KMS-11 (cell line): ENCODE data around the gene CDC73.

Experiments
- H2AFZ ChIP-seq: fragments of 200-600 bp; sonication (generic); 2 replicates; pipeline ENCODE4 v1.6.1; 2016; ENCODE audit warnings: antibody characterized with exemption, mixed run types, low read depth
- H3K27ac ChIP-seq: fragments of 200-600 bp; sonication (generic); 2 replicates; pipeline ENCODE4 v1.6.1; 2016; ENCODE audit warnings: mild to moderate bottlenecking, mixed run types
- H3K27me3 ChIP-seq: fragments of 200-600 bp; sonication (generic); 2 replicates; pipeline ENCODE4 v1.6.1; 2017; ENCODE audit warnings: mild to moderate bottlenecking, low read depth, mixed run types, moderate library complexity; ENCODE audit not compliant: insufficient read depth
- H3K36me3 ChIP-seq: fragments of 200-600 bp; sonication (generic); 2 replicates; pipeline ENCODE4 v1.6.1; 2017; ENCODE audit warnings: mild to moderate bottlenecking, mixed run types; ENCODE audit not compliant: insufficient read depth
- H3K4me1 ChIP-seq: fragments of 200-600 bp; sonication (generic); 2 replicates; pipeline ENCODE4 v1.6.1; 2016; ENCODE audit warnings: mild to moderate bottlenecking, low read depth, mixed run types; ENCODE audit not compliant: poor library complexity, severe bottlenecking
- H3K4me2 ChIP-seq: fragments of 200-600 bp; sonication (generic); 2 replicates; pipeline ENCODE4 v1.7.0; 2016; ENCODE audit warnings: mild to moderate bottlenecking, mixed run types
- H3K4me3 ChIP-seq: fragments of 200-600 bp; sonication (generic); IDR thresholded peaks from 2 replicates; pipeline ENCODE4 v1.6.1; 2017; ENCODE audit warnings: low read depth, low read length, mixed read lengths; ENCODE audit not compliant: insufficient read depth
- H3K79me2 ChIP-seq: fragments of 200-600 bp; sonication (generic); 2 replicates; pipeline ENCODE4 v1.6.1; 2016; ENCODE audit warnings: low read depth, mixed run types; ENCODE audit not compliant: insufficient read depth
- H3K9ac ChIP-seq: fragments of 200-600 bp; sonication (generic); 2 replicates; pipeline ENCODE4 v1.6.1; 2016; ENCODE audit warnings: mild to moderate bottlenecking, mixed run types
- H4K20me1 ChIP-seq: fragments of 200-600 bp; sonication (generic); 2 replicates; pipeline ENCODE4 v1.6.1; 2016; ENCODE audit warnings: mild to moderate bottlenecking, mixed run types; ENCODE audit not compliant: insufficient read depth
- CTCF ChIP-seq: fragments of 200-600 bp; sonication (generic); conservative IDR thresholded peaks from 2 replicates; pipeline ENCODE4 v1.6.1; 2017; ENCODE audit warnings: low read depth, mild to moderate bottlenecking, antibody characterized with exemption, low read length, moderate library complexity, mixed read lengths

The CDC73 gene

DNA sequence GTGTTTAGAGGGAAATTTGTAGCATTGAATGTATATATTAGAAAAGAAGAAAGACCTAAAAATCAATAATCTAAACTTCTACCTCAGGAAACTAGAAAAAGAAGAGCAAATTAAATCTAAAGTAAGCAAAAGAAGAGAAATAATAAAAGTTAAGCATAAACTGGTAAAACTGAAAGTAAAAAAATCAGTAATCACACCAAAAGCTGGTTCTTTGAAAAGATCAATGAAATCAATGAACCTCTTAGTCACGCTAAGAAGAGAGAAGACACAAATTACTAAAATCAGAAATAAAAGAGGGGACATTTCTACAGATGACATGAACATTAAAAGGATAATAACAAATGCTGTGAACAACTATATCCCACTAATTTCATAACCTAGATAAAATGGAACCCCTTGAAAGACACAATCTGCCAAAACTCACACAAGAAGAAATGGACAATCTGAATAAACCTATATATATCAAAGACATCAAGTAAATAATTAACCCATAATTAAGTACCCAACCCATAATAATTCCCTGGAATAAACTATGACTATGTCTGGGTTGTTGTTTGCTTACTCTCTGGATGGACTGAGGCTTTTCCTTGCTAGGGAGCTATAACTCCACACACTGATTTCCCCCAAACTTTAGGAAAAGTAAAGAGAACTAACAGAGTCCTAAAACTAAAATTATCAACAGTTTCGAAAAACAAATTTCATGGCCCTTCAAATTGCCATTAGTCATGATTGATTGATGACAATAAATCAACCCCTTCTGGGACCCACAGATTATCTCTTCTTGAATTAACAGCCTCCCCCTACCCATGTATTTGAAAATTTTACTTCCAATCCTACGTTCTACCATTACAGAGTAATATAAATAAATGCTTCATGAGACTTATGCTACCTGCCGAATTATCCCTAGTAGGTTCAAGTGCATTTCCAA is 2.8 kb upstream of the CDC73 start:
- TF ChIP-seq CTCF: no peak
- H2AFZ ChIP-seq: no peak overlapping the region
- H3K9ac ChIP-seq: no peak overlapping the region

DNA sequence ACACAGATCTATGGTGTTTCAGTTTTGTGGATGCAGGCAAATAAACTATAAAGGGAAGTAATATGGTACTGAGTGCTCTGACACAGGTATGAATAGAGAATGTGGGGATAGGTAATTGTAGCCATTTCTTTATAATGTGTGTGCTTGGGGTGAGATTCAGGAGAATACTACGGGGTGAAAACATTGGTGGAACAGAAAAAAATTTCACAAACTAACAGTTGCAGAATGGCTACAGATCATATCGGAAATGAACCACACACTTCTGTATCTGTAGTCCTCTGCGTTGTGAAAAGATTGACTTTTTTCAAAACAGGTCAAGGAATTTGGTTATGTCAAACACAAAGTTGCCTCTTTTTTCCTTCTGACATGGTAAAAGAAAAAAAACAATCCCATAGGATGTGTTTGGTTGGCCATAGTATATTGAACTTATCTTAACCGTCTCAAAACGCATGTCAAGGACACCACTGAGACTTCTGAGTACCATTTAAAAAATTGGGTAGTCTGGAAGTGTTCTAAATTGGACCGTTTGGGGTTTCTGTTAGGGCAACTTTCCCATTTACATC is 1.1 kb upstream of the CDC73 start:
- H3K79me2 ChIP-seq: peaks cover 33% of the 10 kb centered on the region
- H3K4me2 ChIP-seq: peak overlapping the region; percentile 65
- H3K4me3 ChIP-seq: no peak overlapping the region
- H3K36me3 ChIP-seq: peaks cover 5% of the 10 kb centered on the region; the same call in 1 of the 2 replicates
- no peaks in the 10 kb centered on the region for H3K27me3 ChIP-seq
- TF ChIP-seq CTCF: no peak
- no peak overlapping the region for H3K27ac ChIP-seq
- no peaks in the 10 kb centered on the region for H4K20me1 ChIP-seq
- no peak overlapping the region for H3K9ac ChIP-seq
- H3K4me1 ChIP-seq: peaks cover 27% of the 10 kb centered on the region
- H2AFZ ChIP-seq: no peak overlapping the region

More for the DNA sequence above, 2.8 kb upstream of the CDC73 start:
- Histone ChIP-seq H3K79me2 (peaks cover 17% of the 10 kb centered on the region), H3K4me1 (peaks cover 17% of the 10 kb centered on the region), H3K27me3 (no peaks in the 10 kb centered on the region), H3K27ac (no peak overlapping the region), H4K20me1 (no peaks in the 10 kb centered on the region), H3K4me2 (no peak overlapping the region), H3K36me3 (no peaks in the 10 kb centered on the region), H3K4me3 (no peak overlapping the region)

DNA sequence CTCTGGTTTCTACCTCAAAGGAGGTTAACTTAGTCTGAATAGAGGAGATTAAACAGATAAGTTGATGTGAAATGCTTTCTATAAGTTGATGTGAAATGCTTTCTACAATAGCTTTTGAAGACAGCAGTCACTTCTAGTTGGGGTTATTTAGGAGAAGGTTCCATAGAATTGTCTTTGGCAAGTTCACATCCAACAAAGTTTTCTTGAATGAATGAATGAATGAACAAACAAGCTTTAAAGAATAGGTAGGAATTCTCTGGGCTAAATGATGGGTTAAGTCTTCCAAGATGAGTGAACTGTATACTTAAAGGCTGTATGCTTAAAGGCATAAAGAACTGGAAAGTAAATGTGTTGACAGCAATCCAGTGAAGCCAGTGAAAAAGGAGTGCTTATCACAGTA is 1.9 kb downstream of the CDC73 start:
- H2AFZ ChIP-seq: no peak overlapping the region
- H3K27ac ChIP-seq: no peak overlapping the region
- peak overlapping the region; percentile 63 for H3K4me2 ChIP-seq
- H3K4me3 ChIP-seq: no peak overlapping the region
- no peaks in the 10 kb centered on the region for H4K20me1 ChIP-seq
- H3K9ac ChIP-seq: no peak overlapping the region
- peaks cover 62% of the 10 kb centered on the region for H3K79me2 ChIP-seq
- H3K27me3 ChIP-seq: no peaks in the 10 kb centered on the region
- peaks cover 5% of the 10 kb centered on the region; the same call in 1 of the 2 replicates for H3K36me3 ChIP-seq
- no peak for TF ChIP-seq CTCF
- peaks cover 35% of the 10 kb centered on the region for H3K4me1 ChIP-seq

DNA sequence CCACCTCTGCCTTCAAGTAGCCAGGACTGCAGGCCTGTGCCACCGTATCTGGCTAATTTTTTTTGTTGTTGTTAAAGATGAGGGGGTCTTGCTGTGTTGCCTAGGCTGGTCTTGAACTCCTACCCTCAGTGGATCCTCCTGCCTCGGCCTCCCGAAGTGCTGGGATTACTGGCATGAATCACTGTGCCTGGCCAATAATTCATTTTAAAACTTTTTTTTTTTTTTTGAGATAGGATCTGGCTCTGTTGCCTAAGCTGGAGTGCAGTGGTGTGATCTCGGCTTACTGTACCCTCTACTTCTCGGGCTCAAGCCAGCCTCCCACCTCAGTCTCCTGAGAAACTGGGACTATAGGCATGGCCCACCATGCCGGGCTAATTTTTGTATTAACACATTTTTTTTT is 3.5 kb downstream of the CDC73 start:
- peaks cover 66% of the 10 kb centered on the region for H3K79me2 ChIP-seq
- no peaks in the 10 kb centered on the region for H3K27me3 ChIP-seq
- no peak overlapping the region for H3K27ac ChIP-seq
- no peak for TF ChIP-seq CTCF
- H3K9ac ChIP-seq: no peak overlapping the region
- H2AFZ ChIP-seq: no peak overlapping the region
- no peaks in the 10 kb centered on the region for H4K20me1 ChIP-seq
- no peak overlapping the region for H3K4me3 ChIP-seq
- no peak overlapping the region for H3K4me2 ChIP-seq
- H3K36me3 ChIP-seq: peaks cover 10% of the 10 kb centered on the region
- peaks cover 38% of the 10 kb centered on the region for H3K4me1 ChIP-seq
